NCI-H2227 treated with DMSO at 0.1 percent for 48 hours (cell line): ENCODE data around the gene TTC9.

Experiments
- DNase-seq: peaks from one replicate; lab custom pipeline; 2025; lab: John Stamatoyannopoulos, UW

Gene TTC9

DNA sequence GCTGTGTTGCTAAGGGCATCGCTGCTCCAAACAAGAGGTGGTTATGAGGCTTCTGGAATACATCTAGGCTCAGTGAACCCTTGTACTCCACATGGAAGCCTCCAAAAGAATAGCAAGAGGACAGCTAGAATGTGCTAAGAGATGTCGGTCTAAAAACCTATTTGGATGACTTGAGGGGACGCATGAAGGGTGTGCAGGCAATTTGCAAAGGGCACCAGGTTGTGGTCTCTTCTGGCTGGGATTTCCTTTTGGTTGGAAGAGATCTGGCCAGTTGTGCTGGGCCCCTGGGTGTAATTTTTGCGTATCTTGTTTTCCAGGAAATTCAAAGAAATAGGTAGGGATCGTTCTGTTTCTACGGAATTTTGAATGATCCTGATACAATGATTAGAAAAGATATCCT lies 4.2 kb downstream of the TTC9 start:
- DNase-seq: no peak

- DNase-seq: no peak
Observed at GRCh38 chr14:70646705-70647104, 5.0 kb downstream of the TTC9 start.

GRCh38 chr14:70648346-70648745 lies 6.6 kb downstream of the TTC9 start:
- DNase-seq: no peak

- no peak for DNase-seq
Observed at GRCh38 chr14:70649803-70650202, 8.1 kb downstream of the TTC9 start.

- DNase-seq: no peak
Observed at GRCh38 chr14:70651522-70651921, 9.8 kb downstream of the TTC9 start.

- no peak for DNase-seq
Observed at GRCh38 chr14:70652871-70653270, 11.2 kb downstream of the TTC9 start.

- no peak for DNase-seq
Observed at GRCh38 chr14:70653662-70654061, 11.9 kb downstream of the TTC9 start.

DNA sequence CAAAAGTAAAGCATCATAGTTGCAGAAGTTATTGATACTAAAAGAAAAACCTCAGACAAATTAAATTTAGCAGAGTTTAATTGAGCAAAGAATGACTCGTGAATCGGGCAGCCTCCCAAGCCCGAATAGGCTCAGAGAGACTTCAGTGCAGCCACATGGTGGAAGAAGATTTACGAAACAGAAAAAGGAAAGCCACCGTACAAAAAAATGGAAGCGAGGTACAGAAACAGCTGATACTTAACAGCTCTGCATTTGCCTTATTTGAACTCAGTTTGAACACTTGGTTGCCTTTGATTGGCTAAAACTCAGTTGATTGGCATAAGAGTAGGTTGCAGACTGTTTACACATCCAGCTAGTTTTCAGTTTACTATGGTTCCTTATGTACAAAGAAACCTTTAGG lies 12.9 kb downstream of the TTC9 start:
- no peak for DNase-seq

- DNase-seq: no peak
Observed at GRCh38 chr14:70655110-70655826, 13.6 kb downstream of the TTC9 start.

DNA sequence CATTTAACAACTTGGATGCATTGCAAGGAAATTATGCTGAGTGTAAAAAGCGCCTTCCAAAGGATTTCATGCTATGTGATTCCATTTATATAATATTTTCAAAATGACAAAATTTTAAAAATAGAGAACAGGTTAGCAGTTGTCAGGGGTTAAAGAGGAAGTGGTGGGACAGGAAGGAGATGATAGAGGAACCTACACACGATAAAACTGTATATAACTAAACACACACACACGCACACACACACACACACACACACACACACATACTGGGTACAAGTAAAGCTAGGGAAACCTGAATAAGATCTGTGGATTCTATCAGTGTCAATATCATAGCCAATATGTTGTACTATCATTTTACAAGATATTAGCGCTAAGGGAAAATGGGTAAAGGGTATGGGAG lies 17.2 kb downstream of the TTC9 start:
- DNase-seq: no peak

GRCh38 chr14:70660967-70661893 lies 19.5 kb downstream of the TTC9 start:
- DNase-seq: no peak

- DNase-seq: no peak
Observed at GRCh38 chr14:70662080-70662479, 20.4 kb downstream of the TTC9 start.

GRCh38 chr14:70662816-70663215 lies 21.1 kb downstream of the TTC9 start:
- DNase-seq: no peak

DNA sequence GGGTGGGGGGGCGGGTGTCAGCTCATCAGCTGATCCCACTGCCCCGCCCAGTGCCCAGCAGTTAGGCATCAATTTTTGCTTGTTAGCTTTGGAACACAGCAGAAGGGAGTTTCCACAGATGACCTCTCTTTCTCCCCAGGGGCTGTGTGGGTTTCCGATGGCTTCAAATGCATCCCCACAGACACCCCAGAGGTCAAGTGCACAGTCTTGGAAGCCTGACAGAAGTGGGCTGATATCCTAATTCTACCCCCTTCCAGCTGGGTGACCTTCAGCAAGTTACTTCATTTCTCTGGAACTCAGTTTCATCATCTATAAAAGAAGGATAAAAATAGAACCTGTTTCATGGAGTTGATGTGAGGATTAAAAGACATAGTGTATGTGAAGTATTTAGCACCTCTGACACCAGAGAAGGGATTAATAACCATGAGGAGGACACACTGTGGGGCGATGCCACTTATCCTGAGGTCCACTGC lies 22.0 kb downstream of the TTC9 start:
- no peak for DNase-seq

DNA sequence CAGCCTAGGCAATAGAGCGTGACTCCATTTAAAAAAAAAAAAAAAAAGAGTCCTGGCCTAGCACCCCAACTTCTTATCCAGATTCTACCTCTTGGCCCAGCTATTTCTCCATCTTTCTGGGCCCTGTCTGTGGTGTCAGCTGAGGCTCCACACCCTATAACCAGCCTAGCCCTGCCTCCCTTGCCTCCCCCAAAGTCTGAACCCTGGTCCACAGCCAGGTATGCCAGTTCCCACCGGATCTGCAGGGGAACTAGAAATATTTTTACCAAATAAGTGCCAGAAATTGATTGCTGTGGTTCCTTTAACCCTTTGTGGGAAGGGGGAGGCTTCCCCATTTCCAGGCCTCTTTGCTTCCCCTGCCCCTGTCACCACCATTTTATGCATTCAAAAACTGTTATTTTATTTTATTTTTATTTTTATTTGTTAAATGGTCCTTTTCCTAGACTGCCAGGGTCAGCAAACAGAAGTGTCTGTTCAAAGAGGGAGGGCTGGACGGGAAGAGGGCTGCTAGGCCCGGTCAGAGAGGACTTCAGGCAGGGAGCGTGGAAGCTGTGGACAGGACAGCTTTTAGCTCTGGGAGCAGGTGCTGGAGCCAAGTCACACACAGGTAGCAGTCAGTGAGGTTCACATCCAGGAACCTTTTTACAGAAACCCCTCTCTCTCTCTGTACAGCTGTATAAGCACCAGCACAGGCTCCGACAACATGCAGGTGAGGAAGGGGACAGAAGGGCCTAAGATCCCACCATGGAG lies 23.2 kb downstream of the TTC9 start:
- DNase-seq: no peak

DNA sequence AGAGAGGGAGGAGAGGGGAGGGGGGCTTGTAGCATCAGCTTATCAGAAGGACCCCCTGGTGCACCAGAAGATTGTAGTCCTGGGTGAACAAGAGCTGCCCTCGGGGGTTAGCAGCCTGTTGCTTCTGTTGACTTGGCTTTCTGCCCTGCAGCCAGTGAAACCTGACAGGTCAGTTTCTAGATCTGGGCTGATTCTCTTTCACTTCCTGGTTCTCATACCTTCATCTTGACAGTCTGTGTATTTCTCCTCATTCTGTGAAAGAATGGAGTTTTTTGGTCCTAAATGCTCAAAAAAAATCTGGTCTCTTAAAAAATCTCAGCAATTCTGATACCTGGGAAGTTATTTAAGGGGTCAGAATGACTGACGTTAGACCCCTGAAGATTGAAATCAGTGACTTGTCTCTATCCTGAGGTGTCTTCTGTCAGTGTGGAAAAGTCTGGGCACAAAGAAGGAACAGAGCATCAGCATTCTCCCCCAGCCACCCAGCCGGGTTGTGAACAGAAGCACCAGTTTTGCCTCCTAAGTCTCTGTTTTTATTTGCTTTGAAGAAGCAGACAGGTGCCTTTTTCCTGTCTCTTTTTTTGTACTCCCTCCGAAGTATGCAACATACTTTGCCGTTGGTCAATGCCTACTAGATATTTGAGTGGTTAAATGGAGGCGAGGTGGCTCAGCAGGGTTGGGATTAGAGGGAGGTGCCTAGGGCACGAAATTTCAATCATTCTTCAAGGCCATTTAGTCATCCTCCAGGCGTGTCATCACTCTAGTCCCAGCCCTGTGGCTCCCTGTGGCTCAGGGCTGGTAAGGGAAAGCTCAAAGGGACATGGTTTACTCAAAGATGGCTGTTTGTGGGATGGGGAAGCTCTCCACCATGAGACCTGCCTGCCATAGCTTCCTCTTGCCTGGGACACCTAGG lies 24.0 kb downstream of the TTC9 start:
- DNase-seq: no peak

DNA sequence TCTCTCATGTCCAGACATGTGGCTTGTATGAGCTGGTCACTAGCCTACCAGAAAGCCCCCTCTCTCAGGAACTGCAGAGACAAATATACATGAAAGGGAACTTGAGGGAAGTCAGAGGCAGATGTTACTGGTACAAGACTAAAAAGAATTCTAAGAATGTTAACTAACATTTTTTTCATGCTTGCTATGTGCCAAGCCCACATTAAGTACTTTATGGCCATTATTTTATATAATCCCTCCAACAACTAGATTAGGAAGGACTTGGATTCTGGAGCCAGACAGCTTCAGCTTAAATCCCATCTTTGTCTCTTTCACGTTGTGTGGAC lies 24.6 kb downstream of the TTC9 start:
- DNase-seq: no peak

- DNase-seq: no peak
Observed at GRCh38 chr14:70670992-70671651, 29.4 kb downstream of the TTC9 start.

- DNase-seq: no peak
Observed at GRCh38 chr14:70671652-70672644, 30.2 kb downstream of the TTC9 start.

DNA sequence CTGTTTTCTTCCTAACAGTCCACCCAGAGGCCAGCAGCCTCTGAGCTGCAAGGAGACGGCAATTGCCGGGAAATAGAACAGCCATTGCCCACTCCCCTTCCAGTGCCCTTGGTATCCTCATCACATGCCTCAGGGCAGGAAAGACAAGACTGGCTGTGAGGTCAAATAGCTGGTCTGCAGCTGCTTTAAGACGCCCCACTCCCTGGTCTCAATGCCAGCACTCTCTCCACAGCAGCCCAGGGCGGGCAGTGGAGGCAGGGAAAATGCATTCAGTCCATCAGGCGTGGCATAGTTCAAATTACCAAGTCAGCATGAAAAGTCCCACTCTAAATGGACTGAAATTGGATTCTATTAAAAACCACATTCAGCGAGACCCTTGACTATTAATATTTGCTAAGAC lies 35.6 kb downstream of the TTC9 start:
- DNase-seq: no peak
